OCI-LY3 (cell line): ENCODE measurements around the gene MYO1E.

Experiments
- CTCF ChIP-seq: fragments of 200-600, 300-600 bp; sonication (generic); IDR thresholded peaks from 2 replicates; pipeline ENCODE4 v1.5.1; 2014; ENCODE audit warnings: antibody characterized with exemption, low read length, low read depth
- EZH2phosphoT487 ChIP-seq: fragments of 200-600 bp; shearing (Covaris generic); IDR thresholded peaks from 2 replicates; pipeline ENCODE4 v1.6.1; 2018; ENCODE audit warnings: antibody characterized with exemption, mixed run types, low read depth

GRCh38 chr15:59282515-59283337, 89.9 kb downstream of the MYO1E start:
- TF ChIP-seq CTCF (no peak), EZH2phosphoT487 (no peak)
